Measurements from ENCODE around the gene SLC7A10. TPM values are rescaled to one million over a fixed set of nuclear protein-coding genes. Genes with fewer than 3 reads are reported as not detected.

SLC7A10 gene
- total RNA-seq, 1 donor from 2014 or later = not detected

DNA sequence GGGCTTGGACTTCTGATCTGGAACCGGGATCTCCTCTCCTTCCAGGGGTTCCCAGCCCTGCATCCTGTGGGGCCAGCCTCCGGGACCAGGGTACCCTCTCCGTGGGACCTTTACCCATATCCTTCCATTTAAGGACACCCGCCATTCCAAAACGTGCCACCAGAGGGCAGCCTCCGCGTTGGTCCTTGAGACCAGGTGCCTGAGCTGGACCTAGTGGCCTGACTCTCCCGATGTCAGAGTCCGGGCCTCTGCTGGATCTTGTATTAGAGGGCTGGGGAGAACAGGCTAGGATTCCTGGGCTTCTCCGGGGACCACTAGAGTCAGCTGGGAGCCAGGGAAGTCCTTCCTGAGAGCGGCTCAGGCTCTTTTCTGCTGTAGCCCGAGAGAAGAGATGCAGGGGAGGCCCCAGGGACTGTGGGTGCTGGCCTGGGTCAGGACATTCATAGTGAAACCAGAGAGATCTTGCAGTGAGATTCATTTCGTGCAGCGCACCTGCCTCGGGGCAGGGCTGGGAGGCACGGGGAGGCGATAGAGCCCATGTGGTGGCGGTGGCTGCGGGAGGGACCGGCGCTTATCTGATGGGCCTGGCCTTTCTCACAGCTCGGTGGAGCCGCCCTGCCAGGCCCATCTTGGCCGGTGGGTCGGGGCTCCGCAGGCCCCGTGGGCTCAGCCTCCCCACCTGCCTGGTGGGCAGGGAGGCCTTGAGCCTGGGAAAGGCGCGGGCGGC is 9.8 kb upstream of the SLC7A10 start:
- H3K4me3 ChIP-seq = no peak overlapping the region
- H3K27ac ChIP-seq = no peak overlapping the region
- no peaks in the 10 kb centered on the region for H3K36me3 ChIP-seq
- TF ChIP-seq, protein P1, sequence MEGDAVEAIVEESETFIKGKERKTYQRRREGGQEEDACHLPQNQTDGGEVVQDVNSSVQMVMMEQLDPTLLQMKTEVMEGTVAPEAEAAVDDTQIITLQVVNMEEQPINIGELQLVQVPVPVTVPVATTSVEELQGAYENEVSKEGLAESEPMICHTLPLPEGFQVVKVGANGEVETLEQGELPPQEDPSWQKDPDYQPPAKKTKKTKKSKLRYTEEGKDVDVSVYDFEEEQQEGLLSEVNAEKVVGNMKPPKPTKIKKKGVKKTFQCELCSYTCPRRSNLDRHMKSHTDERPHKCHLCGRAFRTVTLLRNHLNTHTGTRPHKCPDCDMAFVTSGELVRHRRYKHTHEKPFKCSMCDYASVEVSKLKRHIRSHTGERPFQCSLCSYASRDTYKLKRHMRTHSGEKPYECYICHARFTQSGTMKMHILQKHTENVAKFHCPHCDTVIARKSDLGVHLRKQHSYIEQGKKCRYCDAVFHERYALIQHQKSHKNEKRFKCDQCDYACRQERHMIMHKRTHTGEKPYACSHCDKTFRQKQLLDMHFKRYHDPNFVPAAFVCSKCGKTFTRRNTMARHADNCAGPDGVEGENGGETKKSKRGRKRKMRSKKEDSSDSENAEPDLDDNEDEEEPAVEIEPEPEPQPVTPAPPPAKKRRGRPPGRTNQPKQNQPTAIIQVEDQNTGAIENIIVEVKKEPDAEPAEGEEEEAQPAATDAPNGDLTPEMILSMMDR (IDR thresholded peaks at IDR 0.05) = peak; percentile 69 to 91 (median 79)
- peak in 1 of 2 donors; percentile 89 for DNase-seq (ENCODE audit: low spot score in 2 of 2)
- intact Hi-C loops (cut with DNase I) = loop anchor here (1.0 kb wide), 1 partner anchor 172 kb away; no protein-coding TSS in a partner anchor
- no peaks in the 10 kb centered on the region for H3K27me3 ChIP-seq
- no peaks in the 10 kb centered on the region for H3K9me3 ChIP-seq
- no peaks in the 10 kb centered on the region for H3K4me1 ChIP-seq

DNA sequence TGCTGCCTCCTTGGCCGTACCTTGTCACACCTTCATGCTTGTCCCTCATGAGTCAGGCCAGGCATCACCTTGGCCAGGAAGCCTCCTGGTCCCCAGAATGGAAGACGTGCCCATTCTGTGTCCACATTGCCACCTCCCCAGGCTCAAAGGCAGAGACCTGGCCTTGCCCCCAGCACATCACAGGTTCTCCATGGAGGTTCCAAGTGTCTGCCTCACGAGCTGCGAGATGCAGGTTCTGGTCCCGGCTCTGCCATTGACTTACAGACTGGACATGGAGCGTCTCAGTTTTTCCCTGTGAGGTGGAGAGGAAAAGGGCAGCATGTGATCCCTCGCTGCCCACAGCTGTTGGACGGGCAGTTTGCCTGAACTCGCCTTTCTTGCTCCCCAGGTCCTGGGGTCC is 9.1 kb upstream of the SLC7A10 start:
- no peaks in the 10 kb centered on the region for H3K27me3 ChIP-seq
- H3K4me1 ChIP-seq = no peaks in the 10 kb centered on the region
- no peak overlapping the region for H3K4me3 ChIP-seq
- TF ChIP-seq, protein P1 (IDR thresholded peaks at IDR 0.05) = no peak
- no peaks in the 10 kb centered on the region for H3K9me3 ChIP-seq
- H3K27ac ChIP-seq = no peak overlapping the region
- intact Hi-C loops (cut with DNase I) = loop anchor here (1.0 kb wide), 1 partner anchor 173 kb away; no protein-coding TSS in a partner anchor
- no peak for DNase-seq (ENCODE audit: low spot score in 2 of 2)
- H3K36me3 ChIP-seq = no peaks in the 10 kb centered on the region

- intact Hi-C loops (cut with DNase I) = no loop called here
- Histone ChIP-seq H3K27ac (no peak overlapping the region), H3K36me3 (no peaks in the 10 kb centered on the region), H3K27me3 (no peaks in the 10 kb centered on the region), H3K4me3 (no peak overlapping the region), H3K9me3 (no peaks in the 10 kb centered on the region), H3K4me1 (no peaks in the 10 kb centered on the region)
- no peak for DNase-seq (ENCODE audit: low spot score in 2 of 2)
- TF ChIP-seq, protein P1 (IDR thresholded peaks at IDR 0.05) = no peak
Measured at GRCh38 chr19:33234092-33234491, 8.4 kb upstream of the SLC7A10 start.

- no peaks in the 10 kb centered on the region for H3K4me1 ChIP-seq
- intact Hi-C loops (cut with DNase I) = no loop called here
- TF ChIP-seq, protein P1 (IDR thresholded peaks at IDR 0.05) = no peak
- no peaks in the 10 kb centered on the region for H3K36me3 ChIP-seq
- no peaks in the 10 kb centered on the region for H3K27me3 ChIP-seq
- DNase-seq (ENCODE audit: low spot score in 2 of 2) = no peak
- no peak overlapping the region for H3K27ac ChIP-seq
- no peak overlapping the region for H3K4me3 ChIP-seq
- peaks cover 5% of the 10 kb centered on the region in 2 donors for H3K9me3 ChIP-seq
Measured at GRCh38 chr19:33233056-33233873, 7.6 kb upstream of the SLC7A10 start.

DNA sequence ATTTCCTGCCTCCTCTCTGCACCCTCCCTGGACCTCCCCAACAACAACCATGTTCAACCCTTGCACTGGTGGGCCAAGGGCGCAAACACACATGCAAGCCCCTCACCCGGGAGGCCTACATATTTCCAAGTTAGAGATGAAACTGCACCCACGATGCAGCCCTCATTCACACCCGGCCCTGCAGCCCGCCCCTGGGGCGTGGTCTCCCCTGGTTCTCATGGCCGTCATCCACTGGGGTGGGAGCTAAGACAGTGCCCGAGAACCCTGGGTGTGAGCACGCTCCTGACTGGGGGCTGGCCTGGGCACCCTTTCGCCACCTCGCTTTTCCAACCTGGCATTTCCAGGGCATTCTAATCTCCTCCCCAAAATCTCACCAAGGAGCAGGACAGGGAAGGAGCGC is 7.0 kb upstream of the SLC7A10 start:
- no peak for DNase-seq (ENCODE audit: low spot score in 2 of 2)
- Histone ChIP-seq H3K27me3 (no peaks in the 10 kb centered on the region), H3K9me3 (peaks cover 11% of the 10 kb centered on the region in 2 donors), H3K4me1 (no peaks in the 10 kb centered on the region), H3K27ac (no peak overlapping the region), H3K4me3 (no peak overlapping the region), H3K36me3 (no peaks in the 10 kb centered on the region)
- intact Hi-C loops (cut with DNase I) = no loop called here
- TF ChIP-seq, protein P1 (IDR thresholded peaks at IDR 0.05) = no peak

Measured in ascending aorta (tissue), 2 donors.